GM08714 (cell line): ENCODE data around the gene RASGEF1C.

Experiments
- H3K4me3 ChIP-seq: fragments of 200-500 bp; sonication (Bioruptor generic); 2 replicates; pipeline ENCODE4 v1.5.1; 2014; ENCODE audit warnings: mild to moderate bottlenecking, low read length, inconsistent platforms
- ZNF274 ChIP-seq: IDR thresholded peaks from 2 replicates; pipeline ENCODE4 v1.6.1; 2012; ENCODE audit warnings: mild to moderate bottlenecking, low read depth, low read length

RASGEF1C gene

GRCh38 chr5:180209137-180209581 lies at the start of gene RASGEF1C:
TSS of gene RASGEF1C (minus strand) at chr5:180209211. CDS start at chr5:180138052, 71,159 bp downstream.
- TF ChIP-seq ZNF274: no peak
- no peak within 1 kb of the TSS for H3K4me3 ChIP-seq

GRCh38 chr5:180253036-180253824 lies 44.2 kb upstream of the RASGEF1C start:
- no peak for TF ChIP-seq ZNF274
- no peak overlapping the region for H3K4me3 ChIP-seq

GRCh38 chr5:180251887-180252286 lies 42.9 kb upstream of the RASGEF1C start:
- TF ChIP-seq ZNF274: no peak

GRCh38 chr5:180251141-180251540 lies 42.1 kb upstream of the RASGEF1C start:
- no peak overlapping the region for H3K4me3 ChIP-seq
- no peak for TF ChIP-seq ZNF274

More at GRCh38 chr5:180251887-180252286, 42.9 kb upstream of the RASGEF1C start:
- H3K4me3 ChIP-seq: no peak overlapping the region

GRCh38 chr5:180250329-180250728 lies 41.3 kb upstream of the RASGEF1C start:
- TF ChIP-seq ZNF274: no peak

GRCh38 chr5:180241600-180241999 lies 32.6 kb upstream of the RASGEF1C start:
- no peak for TF ChIP-seq ZNF274
- no peak overlapping the region for H3K4me3 ChIP-seq

More at GRCh38 chr5:180250329-180250728, 41.3 kb upstream of the RASGEF1C start:
- H3K4me3 ChIP-seq: no peak overlapping the region

- no peak for TF ChIP-seq ZNF274
- H3K4me3 ChIP-seq: no peak overlapping the region
Measured at GRCh38 chr5:180238631-180239030, 29.6 kb upstream of the RASGEF1C start.

- H3K4me3 ChIP-seq: no peak overlapping the region
- no peak for TF ChIP-seq ZNF274
Measured at GRCh38 chr5:180235846-180236245, 26.8 kb upstream of the RASGEF1C start.

GRCh38 chr5:180235077-180235476 lies 26.1 kb upstream of the RASGEF1C start:
- no peak for TF ChIP-seq ZNF274
- no peak overlapping the region for H3K4me3 ChIP-seq

- no peak overlapping the region for H3K4me3 ChIP-seq
- no peak for TF ChIP-seq ZNF274
Measured at GRCh38 chr5:180234271-180234670, 25.3 kb upstream of the RASGEF1C start.

GRCh38 chr5:180233729-180234128 lies 24.7 kb upstream of the RASGEF1C start:
- TF ChIP-seq ZNF274: no peak
- no peak overlapping the region for H3K4me3 ChIP-seq

- no peak for TF ChIP-seq ZNF274
Measured at GRCh38 chr5:180230017-180230416, 21.0 kb upstream of the RASGEF1C start.

GRCh38 chr5:180222056-180222455 lies 13.0 kb upstream of the RASGEF1C start:
- no peak for TF ChIP-seq ZNF274
- H3K4me3 ChIP-seq: no peak overlapping the region

More at GRCh38 chr5:180230017-180230416, 21.0 kb upstream of the RASGEF1C start:
- H3K4me3 ChIP-seq: no peak overlapping the region

GRCh38 chr5:180217797-180218196 lies 8.8 kb upstream of the RASGEF1C start:
- TF ChIP-seq ZNF274: no peak
- no peak overlapping the region for H3K4me3 ChIP-seq

- H3K4me3 ChIP-seq: no peak overlapping the region
- TF ChIP-seq ZNF274: no peak
Measured at GRCh38 chr5:180216646-180217171, 7.7 kb upstream of the RASGEF1C start.
